Sciatic nerve (tissue), 2 donors: Measurements from ENCODE around the gene OLFML2A. TPM values are rescaled to one million over a fixed set of nuclear protein-coding genes. Genes with fewer than 3 reads are reported as not detected.

Experiments used
- ATAC-seq: fragments of 200-7000 bp; cut with Tn5 transposase; one replicate; pipeline ENCODE4 v1.9.1; 2020; ENCODE audit warnings: mild to moderate bottlenecking, moderate library complexity
- DNase-seq: peaks from one replicate; pipeline ENCODE4 v3.0.0-alpha.2; 2020; ENCODE audit warnings: low spot score
- intact Hi-C: fragments of 100-400 bp; cut with DNase I; formaldehyde crosslinking; loops from one replicate; pipeline ENCODE4 v1.14.2; 2022
- total RNA-seq: library from RNA; stranded (reverse); fragmentation: NEBNext Ultra II Directional; extraction: Animal tissue kit (Norgen Biotek cat#: 25700); gene quantifications from one replicate; pipeline ENCODE4 v1.2.1, GENCODE V29; 2021
- donor health status: DM: no; HTN: no; CAD: no.
- donor health status: DM: no; HTN: no; CAD: no.

Gene OLFML2A
- total RNA-seq, 1 donor from 2014 or later: 110 TPM

DNA sequence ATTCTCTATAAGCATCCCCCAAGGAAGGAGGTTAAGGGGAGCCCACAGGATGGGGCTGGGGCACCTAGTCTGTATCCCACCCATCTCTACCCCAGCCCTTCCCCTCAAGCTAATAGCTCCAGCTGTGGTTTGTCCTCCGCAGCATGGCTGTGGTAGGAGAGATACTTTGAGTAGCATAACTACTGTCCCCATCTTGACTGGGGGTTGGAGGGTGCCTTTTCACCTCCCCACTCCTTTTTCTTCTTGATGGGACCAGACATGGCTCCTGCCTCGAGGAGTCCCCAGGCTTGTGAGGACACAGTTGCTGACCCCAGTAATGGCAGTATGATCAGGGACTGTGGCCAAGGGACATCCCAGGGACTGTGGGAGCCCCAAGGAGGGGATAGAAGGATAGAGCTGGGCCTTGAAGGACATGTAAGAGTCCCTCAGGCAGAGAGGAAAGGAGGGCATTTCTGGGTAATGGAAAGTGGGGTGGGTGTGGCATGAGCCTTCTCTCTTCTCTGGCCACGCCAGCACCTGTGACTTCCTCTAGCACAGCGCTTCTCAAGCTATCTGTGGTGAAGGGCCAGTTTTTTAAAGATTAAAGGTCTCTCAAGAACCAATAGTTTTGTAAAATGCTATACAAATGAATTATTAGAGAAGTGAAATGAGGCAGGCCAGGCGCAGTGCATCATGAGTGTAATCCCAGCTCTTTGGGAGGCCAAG is 14.0 kb downstream of the OLFML2A start:
- ATAC-seq (no peak), DNase-seq (peak; percentile 18)
- intact Hi-C loops: no loop called here

GRCh38 chr9:124792257-124793014 is 15.5 kb downstream of the OLFML2A start:
- DNase-seq (no peak), ATAC-seq (peak; percentile 11)
- intact Hi-C loops: no loop called here

DNA sequence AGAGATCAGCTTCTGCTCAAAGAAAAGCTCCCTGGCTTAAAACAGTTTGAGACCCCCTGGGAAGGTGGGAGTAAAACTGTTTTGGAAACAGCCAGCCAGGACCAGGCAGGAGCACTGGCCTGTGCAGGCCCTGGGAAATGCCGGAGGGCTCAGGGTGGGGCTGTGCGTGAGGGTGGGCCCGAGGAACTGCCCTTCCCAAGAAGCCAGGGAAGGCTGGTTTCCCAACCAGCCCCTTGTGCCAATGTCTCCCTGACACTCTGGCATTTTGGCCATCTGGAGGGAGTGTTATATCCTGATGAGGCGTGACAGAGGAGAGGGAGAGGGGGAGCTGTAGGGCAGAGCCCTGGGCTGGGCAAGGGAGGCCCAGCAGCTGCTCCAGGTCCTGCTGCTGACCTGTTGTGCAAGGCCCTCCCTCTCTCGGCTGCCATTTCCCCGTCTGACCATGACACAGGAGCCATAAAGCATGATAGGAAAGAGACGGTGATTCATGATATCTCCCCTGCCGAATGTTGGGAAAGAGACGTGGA is 16.1 kb downstream of the OLFML2A start:
- peak; percentile 79 for ATAC-seq
- DNase-seq: no peak
- intact Hi-C loops: no loop called here

DNA sequence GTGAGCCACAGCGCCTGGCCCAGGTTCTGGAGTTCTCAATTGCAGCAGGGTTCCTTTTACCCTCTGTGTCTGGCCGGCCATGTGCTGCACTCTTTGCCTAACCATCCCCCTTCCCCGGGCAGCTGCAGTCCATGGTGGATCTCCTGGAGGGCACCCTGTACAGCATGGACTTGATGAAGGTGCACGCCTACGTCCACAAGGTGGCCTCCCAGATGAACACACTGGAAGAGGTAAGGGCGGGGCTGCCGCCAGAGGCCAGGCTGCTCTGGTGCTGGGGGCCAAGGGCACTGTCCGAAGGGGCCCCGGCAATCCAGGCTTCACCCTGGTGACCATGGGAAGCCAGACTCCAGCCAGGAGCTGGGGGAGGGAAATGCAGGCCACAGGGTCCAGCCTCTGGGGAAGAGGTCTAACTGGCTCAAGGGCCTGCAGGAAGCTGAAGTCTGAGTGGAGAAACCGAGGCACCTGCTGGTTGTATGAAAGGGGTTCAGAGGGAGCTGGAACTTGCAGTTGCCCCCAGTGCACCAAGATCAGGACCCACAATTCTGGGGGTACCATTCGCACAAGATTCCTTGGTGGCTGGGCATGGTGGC is 18.1 kb downstream of the OLFML2A start:
- no peak for ATAC-seq
- no peak for DNase-seq
- intact Hi-C loops: no loop called here

DNA sequence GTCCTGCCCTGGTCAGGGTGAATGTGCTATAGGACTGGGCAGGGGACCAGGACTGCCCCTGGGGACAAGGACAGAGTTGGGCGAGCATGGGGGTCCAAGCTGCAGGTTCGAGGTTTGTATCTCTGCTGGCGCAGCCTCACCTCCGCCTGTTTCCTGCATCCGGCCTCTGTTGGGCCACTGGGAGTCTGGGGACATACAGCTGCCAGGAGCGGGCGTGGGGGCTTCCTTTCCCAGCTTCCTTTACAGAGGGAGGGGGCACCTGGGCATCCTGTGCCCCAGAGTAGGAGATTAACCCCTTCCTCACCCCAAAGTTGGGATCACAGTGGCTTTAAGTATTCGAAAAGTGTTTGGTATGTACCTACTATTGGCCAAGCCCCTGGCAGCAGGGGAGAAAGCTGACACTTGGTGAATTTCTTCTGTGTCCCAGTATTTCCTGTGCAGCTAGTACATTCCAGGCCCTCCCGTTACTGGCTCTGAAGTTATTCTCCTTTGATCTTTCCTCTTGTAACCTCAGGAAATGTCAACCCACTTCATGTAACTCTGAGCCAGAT is 19.0 kb downstream of the OLFML2A start:
- ATAC-seq (no peak), DNase-seq (no peak)
- intact Hi-C loops: no loop called here

DNA sequence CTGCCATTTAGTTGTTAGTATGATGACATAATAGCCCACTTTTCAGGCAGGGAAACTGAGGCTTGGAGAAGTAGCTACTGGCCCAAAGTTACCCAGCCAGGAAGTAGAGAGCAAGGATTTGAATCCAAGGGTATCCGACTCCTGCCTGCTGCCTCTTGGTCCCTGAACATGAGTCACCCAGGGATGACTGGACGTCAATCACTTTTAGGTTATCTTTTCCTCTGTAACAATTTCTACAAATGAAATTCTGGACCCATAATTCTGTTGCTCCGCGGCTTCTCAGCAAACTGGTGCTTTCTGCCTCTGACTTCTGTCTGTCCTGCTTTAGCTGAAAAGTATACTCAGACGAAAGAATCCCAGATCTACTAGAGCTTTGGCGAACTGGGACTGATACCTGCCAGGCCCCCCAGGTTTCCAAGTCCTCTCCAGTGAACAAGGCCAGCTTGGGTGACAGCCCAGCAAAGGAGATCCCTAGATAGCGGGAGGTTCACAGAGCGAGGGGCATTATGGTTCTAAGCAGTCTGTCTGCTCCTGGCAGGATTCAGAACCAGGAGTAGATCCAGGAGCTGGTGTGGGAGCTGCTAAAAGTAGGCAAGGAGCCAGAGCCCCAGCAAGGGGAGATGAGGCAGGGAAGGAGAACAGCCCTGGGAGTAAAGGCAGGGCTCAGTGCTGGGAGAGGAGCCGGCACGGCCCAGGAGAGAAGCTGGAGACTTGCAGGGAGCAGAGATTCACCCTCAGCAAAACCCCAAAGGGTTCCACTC is 20.6 kb downstream of the OLFML2A start:
- intact Hi-C loops: no loop called here
- ATAC-seq (no peak), DNase-seq (no peak)

DNA sequence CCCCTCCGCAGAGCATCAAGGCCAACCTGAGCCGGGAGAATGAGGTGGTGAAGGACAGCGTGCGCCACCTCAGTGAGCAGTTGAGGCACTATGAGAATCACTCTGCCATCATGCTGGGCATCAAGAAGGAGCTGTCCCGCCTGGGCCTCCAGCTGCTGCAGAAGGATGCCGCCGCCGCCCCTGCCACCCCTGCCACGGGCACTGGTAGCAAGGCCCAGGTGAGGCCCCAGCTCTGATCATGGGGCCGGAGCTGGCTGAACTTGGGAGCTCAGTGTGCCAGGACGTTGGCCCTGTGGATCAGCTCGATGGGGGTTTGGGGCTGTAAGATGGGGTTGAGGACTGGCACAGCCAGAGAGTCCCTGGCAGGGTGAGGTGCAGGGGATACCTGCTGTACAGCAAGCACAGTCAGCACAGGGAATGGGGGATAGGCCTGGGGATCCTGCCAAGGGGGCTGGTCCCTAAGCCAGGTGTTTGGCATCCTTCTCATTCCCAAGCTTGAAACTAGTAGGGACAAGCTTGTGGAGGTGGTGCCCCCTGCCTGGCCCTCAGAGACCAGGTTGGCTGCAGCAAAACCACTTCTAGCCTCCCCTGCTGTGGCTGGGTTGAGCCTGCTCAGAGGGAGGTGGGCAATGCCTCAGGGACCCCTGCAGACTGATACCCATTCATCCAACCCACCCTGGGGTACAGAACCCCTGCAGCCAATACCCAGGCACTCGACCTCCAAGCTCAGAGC is 22.5 kb downstream of the OLFML2A start:
- ATAC-seq (no peak), DNase-seq (no peak)
- intact Hi-C loops: no loop called here

- ATAC-seq (peak; percentile 63), DNase-seq (no peak)
- intact Hi-C loops: no loop called here
Measured at GRCh38 chr9:124800306-124801259, 23.6 kb downstream of the OLFML2A start.

DNA sequence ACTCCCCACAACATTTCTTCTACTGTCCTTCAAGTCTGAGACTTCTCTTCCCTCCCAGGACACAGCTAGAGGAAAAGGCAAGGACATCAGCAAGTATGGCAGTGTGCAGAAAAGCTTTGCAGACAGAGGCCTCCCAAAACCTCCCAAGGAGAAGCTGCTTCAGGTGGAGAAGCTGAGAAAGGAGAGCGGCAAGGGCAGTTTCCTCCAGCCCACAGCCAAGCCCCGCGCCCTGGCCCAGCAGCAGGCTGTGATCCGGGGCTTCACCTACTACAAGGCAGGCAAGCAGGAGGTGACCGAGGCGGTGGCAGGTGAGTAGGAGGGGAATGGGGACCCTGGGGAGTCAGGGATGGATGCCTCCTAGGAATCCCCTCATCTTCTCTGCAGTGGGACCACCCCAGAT is 24.4 kb downstream of the OLFML2A start:
- ATAC-seq: no peak
- no peak for DNase-seq

DNA sequence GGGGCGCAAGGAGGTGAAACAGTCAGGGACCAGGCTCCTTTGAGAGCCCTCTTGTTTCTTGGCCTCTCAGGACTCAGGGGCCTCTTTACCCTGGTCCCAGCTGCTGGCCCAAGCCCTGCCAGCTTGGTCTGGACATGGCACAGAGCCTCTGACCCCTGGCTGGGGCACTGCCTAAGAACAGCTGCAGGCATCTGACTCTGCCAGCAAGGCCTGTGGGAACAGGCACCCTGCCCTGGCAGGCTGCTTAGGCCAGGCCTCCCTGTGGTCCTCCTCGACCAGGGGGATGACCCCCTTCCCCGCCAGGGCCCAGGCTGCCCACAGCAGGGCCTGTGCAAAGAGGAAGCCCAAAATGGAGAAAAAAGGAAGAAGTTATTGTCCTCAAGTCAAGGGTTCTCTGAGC is 25.5 kb downstream of the OLFML2A start:
- DNase-seq (no peak), ATAC-seq (peak; percentile 7)
- intact Hi-C loops: no loop called here

More for the DNA sequence above, 24.4 kb downstream of the OLFML2A start:
- intact Hi-C loops: no loop called here

DNA sequence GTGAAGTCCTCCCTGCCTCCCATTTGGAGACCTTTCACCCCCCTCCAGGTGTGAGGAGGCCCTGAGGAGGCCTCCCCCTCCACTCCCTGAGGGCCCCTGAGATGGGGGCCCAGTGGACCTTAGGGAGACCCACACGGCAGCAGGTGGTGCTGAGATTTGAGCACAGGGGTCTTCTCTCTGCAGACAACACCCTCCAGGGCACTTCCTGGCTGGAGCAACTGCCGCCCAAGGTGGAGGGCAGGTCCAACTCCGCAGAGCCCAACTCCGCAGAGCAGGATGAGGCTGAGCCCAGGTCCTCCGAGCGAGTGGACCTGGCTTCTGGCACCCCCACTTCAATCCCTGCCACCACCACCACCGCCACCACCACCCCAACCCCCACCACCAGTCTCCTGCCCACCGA is 27.0 kb downstream of the OLFML2A start:
- intact Hi-C loops: no loop called here

DNA sequence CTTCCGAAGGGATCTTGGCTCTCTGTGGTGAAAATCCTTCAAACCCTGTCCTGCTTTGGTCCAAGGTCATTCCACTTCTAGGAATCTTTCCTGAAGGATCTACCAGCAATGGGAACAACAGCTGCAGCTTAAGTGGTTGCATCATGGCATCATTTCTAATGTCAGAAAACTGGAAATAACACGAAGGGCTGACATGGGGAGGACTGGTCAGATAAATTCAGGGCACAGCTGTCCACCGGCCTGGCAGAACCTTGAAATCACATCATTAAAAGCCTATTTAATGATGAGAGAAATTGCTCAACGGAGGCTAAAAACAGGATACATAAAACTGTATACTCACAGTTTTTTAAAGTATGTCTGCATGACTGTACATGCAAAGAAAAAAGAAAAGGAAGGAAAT is 28.3 kb downstream of the OLFML2A start:
- intact Hi-C loops: no loop called here
- no peak for ATAC-seq
- no peak for DNase-seq

More for the DNA sequence above, 27.0 kb downstream of the OLFML2A start:
- DNase-seq: no peak
- no peak for ATAC-seq

DNA sequence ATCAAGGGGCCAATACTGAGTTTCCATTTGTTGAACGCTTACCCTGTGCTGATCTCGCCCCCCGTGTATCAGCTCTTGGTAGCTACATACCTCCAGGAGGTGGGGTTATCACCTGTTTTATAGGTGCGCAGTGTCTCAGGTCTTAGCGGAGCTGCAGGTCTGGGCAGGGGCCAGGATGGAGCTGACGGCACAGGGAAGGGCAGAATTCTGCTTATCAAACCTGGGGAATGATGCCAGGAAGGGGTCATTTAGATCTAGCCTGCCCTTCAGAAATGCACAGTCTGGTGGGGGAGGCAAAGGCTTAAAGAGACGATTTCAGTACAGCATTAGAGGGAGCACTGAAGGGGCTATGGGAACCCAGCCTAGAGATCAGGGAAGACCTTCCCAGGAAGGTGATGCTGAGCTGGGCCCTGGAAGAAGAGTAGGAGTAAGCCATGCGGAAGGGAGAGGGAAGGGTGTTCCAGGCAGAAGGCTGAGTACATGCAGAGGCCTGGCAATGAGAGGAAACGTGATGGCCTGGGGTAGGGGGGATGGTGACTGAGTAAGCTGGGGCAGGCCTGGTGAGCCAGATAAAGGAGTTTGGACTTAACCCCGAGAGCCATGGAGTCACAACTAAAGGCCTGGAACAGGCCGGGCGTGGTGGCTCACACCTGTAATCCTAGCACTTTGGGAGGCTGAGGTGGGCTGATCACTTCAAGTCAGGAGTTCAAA is 31.5 kb downstream of the OLFML2A start:
- no peak for DNase-seq
- ATAC-seq: no peak
- intact Hi-C loops: no loop called here

DNA sequence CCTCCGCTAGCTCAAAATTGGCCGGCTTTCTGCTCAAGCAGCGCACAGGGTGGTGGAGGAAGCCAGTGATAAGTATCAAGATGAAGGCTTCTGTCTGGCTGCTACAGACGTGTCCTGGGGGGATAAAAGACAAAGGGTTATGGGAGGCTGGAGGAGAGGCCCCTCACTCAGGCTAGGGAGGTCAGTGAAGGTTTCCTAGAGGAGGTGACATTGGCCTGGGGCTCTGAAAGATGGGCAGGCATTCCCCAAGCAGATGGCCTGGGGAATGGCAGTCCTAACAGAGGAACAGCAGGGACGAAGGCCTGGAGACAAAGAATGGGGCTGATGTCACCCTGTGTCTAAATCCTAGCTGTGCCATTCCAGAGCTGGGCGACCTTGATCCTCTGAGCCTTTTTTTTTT is 32.3 kb downstream of the OLFML2A start:
- DNase-seq (no peak), ATAC-seq (no peak)
- intact Hi-C loops: no loop called here

DNA sequence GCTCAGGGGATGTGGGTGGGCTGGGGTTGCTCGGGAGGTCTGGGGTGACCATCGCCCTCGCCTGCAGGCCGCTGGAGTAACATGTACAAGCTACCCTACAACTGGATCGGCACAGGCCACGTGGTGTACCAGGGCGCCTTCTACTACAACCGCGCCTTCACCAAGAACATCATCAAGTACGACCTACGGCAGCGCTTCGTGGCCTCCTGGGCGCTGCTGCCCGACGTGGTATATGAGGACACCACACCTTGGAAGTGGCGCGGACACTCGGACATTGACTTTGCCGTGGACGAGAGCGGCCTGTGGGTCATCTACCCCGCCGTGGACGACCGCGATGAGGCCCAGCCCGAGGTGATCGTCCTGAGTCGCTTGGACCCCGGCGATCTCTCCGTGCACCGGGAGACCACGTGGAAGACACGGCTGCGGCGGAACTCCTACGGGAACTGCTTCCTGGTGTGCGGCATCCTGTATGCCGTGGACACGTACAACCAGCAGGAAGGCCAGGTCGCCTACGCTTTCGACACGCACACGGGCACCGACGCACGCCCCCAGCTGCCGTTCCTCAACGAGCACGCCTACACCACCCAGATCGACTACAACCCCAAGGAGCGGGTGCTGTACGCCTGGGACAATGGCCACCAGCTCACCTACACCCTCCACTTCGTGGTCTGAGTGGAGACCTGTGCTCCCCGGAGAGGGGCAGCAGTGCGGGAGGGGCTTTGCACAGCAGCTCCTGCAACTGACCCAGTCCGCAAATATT is 33.0 kb downstream of the OLFML2A start:
- no peak for ATAC-seq
- intact Hi-C loops: no loop called here
- DNase-seq: no peak
